Muscle of leg (tissue), 11 donors: Measurements from ENCODE around the gene ETF1. TPM values are rescaled to one million over a fixed set of nuclear protein-coding genes. Genes with fewer than 3 reads are reported as not detected.

Experiments used
- DNase-seq: peaks from one replicate; pipeline ENCODE4 v3.0.0; 2013
- H3K27ac ChIP-seq: one replicate; pipeline ENCODE4 v1.5.1; 2013; ENCODE audit warnings: mild to moderate bottlenecking, low read length, control low read depth
- H3K27me3 ChIP-seq: one replicate; pipeline ENCODE4 v1.6.1; 2013; ENCODE audit warnings: low read length; ENCODE audit not compliant: control insufficient read depth, insufficient read depth
- H3K36me3 ChIP-seq: one replicate; pipeline ENCODE4 v1.6.1; 2013; ENCODE audit warnings: low read length; ENCODE audit not compliant: control insufficient read depth, insufficient read depth
- H3K4me1 ChIP-seq: one replicate; pipeline ENCODE4 v1.6.1; 2013; ENCODE audit warnings: low read length; ENCODE audit not compliant: control insufficient read depth, insufficient read depth
- H3K4me3 ChIP-seq: one replicate; pipeline ENCODE4 v1.5.1; 2013; ENCODE audit warnings: low read length, control low read depth
- H3K9me3 ChIP-seq: replicated peaks from 2 replicates; pipeline ENCODE4 v1.6.1; 2013; ENCODE audit warnings: low read depth, low read length; ENCODE audit not compliant: control insufficient read depth
- WGBS: methylation state at CpG from one replicate; pipeline ENCODE4 v1.1.5; 2013; ENCODE audit warnings: missing lambda C conversion rate; ENCODE audit not compliant: insufficient coverage; 5-methylcytosine and 5-hydroxymethylcytosine counted together
- polyA plus RNA-seq, 8 donors: library from polyadenylated mRNA; unstranded; fragments of 120-200 nt; gene quantifications; one replicate each; pipeline versions ENCODE4 v1.2.1 to v1.2.3, GENCODE V29; 2013; ENCODE audit warnings: inconsistent platforms in 1 of 8, low replicate concordance in 1 of 8; ENCODE audit not compliant: insufficient read length in 8 of 8, insufficient read depth in 1 of 8
- total RNA-seq: library from RNA; stranded (reverse); fragments of 120-200 nt; gene quantifications from one replicate; pipeline ENCODE4 v1.2.4, GENCODE V29; 2013

The ETF1 gene
- total and polyA plus RNA-seq, 9 donors, result 36.1 to 55.7 (median 45.5) TPM

DNA sequence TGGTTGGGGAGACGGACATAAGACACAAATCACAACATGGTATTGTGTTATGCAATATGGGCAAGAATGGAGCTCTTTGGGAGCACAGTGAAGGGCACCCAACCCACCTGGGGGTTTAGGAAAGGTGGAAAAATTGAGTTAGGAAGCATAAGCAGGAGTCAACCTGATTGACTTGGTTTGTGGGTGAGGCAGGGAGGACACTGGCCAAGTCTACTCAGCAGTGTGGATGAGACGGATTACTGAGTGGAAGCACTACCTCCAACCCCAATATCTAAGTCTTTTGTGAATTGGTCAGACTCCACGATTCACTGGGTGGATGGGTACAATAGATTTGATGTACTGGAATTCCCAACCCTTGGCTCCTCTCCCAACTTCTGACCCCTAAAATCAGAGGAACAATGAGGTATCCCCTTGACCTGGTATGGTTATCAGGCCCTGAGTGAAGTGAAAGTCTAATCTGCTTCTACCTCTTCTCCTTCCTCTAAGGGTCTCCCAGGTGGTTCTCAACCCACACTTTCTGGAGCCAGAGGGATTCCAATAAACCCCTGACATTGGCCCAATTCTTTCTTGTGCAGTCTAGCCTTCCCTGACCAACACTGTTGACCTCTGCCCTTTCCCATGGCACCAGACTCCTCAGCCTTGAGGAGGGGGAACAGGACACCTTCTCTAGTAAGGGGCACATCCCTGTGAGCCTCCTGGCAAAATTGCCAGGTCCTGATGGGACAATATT is 72.5 kb downstream of the ETF1 start:
- Histone ChIP-seq H3K27me3 (peaks cover 17% of the 10 kb centered on the region), H3K4me1 (peaks cover 27% of the 10 kb centered on the region), H3K36me3 (peaks cover 21% of the 10 kb centered on the region), H3K4me3 (no peak overlapping the region), H3K9me3 (no peaks in the 10 kb centered on the region), H3K27ac (no peak overlapping the region)
- DNase-seq, result no peak
- WGBS, result 67% methylated on average over 1 of the region's 3 CpGs

DNA sequence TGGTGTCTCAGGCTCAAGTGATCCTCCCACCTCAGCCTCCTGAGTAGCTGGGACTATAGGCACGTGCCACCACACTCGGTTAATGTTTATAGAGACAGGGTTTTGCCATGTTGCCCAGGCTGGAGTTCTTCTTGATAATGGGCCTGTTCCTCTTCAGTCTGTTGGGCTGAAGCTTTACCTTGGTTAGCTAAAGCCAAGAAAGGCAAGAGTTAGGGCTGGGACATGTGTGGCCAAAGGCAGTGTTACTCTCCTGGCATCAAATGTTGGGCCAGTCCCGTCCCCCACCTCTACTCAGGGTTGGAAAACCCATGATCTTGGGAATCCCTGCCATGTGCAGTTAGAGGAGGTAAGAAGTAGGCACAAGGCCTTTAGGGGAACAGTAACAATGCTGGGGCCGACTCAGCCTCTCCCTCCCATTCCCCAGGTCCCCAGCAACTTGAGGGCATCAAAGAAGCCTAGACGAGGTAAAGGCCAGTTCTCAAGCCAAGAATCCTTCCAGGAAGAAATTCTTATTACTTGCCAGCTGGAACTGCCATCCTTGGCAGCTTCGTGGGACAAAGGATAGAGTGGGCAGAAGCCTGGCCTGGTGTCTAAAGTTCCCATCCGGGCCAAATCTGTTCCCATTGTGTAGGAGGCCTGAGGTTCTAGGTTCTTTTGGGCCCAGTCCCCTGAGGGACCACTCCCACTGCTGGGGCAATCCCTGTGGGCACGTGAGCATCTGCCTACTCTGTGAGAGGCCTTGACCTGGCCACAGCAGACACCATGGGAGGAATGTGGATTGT is 73.3 kb downstream of the ETF1 start:
- peak; percentile 98 for DNase-seq
- no peak overlapping the region for H3K4me3 ChIP-seq
- 75% methylated on average over 4 of the region's 8 CpGs for WGBS
- peaks cover 17% of the 10 kb centered on the region for H3K27me3 ChIP-seq
- H3K27ac ChIP-seq, result no peak overlapping the region
- H3K9me3 ChIP-seq, result no peaks in the 10 kb centered on the region
- peaks cover 21% of the 10 kb centered on the region for H3K36me3 ChIP-seq
- H3K4me1 ChIP-seq, result peaks cover 27% of the 10 kb centered on the region

DNA sequence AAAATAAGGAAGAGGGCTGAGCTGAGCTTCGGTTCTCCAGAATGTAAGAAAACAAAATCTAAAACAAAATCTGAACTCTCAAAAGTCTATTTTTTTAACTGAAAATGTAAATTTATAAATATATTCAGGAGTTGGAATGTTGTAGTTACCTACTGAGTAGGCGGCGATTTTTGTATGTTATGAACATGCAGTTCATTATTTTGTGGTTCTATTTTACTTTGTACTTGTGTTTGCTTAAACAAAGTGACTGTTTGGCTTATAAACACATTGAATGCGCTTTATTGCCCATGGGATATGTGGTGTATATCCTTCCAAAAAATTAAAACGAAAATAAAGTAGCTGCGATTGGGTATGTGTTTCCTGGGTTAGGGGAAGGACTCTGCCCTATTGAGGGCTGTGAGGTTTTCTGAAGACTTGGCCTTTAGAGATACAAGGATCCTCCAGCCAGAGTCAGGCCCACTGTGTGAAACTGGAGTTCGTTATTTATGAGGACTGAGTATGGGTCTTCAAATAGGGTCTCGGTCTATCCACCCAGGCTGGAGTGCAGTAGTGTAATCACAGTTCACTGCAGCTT is 74.0 kb downstream of the ETF1 start:
- H3K4me3 ChIP-seq, result no peak overlapping the region
- H3K27me3 ChIP-seq, result peaks cover 17% of the 10 kb centered on the region
- DNase-seq, result peak; percentile 94
- no peak overlapping the region for H3K27ac ChIP-seq
- peaks cover 30% of the 10 kb centered on the region for H3K4me1 ChIP-seq
- no peaks in the 10 kb centered on the region for H3K9me3 ChIP-seq
- no CpG with 5 or more reads among the region's 8 CpGs for WGBS
- H3K36me3 ChIP-seq, result peaks cover 21% of the 10 kb centered on the region

DNA sequence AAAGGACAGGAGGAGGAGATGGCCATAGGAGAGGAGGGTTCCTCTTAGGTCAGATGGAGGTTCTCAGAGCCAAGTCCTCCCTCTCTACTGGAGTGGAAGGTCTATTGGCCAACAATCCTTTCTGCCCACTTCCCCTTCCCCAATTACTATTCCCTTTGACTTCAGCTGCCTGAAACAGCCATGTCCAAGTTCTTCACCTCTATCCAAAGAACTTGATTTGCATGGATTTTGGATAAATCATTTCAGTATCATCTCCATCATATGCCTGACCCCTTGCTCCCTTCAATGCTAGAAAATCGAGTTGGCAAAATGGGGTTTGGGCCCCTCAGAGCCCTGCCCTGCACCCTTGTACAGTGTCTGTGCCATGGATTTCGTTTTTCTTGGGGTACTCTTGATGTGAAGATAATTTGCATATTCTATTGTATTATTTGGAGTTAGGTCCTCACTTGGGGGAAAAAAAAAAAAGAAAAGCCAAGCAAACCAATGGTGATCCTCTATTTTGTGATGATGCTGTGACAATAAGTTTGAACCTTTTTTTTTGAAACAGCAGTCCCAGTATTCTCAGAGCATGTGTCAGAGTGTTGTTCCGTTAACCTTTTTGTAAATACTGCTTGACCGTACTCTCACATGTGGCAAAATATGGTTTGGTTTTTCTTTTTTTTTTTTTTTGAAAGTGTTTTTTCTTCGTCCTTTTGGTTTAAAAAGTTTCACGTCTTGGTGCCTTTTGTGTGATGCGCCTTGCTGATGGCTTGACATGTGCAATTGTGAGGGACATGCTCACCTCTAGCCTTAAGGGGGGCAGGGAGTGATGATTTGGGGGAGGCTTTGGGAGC is 74.7 kb downstream of the ETF1 start:
- peaks cover 21% of the 10 kb centered on the region for H3K36me3 ChIP-seq
- 100% methylated on average over 1 of the region's 7 CpGs for WGBS

GRCh38 chr5:138467711-138468132 is 75.3 kb downstream of the ETF1 start:
- no peak overlapping the region for H3K27ac ChIP-seq
- 80% methylated on average over 10 of the region's 14 CpGs for WGBS
- H3K9me3 ChIP-seq, result no peaks in the 10 kb centered on the region
- H3K36me3 ChIP-seq, result peaks cover 21% of the 10 kb centered on the region
- no peak for DNase-seq
- H3K4me1 ChIP-seq, result peaks cover 40% of the 10 kb centered on the region
- peak overlapping the region; percentile 81 for H3K4me3 ChIP-seq
- peaks cover 17% of the 10 kb centered on the region for H3K27me3 ChIP-seq

More for the DNA sequence above, 74.7 kb downstream of the ETF1 start:
- peaks cover 17% of the 10 kb centered on the region for H3K27me3 ChIP-seq
- peak; percentile 73 for DNase-seq
- peaks cover 35% of the 10 kb centered on the region for H3K4me1 ChIP-seq
- no peaks in the 10 kb centered on the region for H3K9me3 ChIP-seq
- H3K4me3 ChIP-seq, result peak overlapping the region; percentile 81
- no peak overlapping the region for H3K27ac ChIP-seq

DNA sequence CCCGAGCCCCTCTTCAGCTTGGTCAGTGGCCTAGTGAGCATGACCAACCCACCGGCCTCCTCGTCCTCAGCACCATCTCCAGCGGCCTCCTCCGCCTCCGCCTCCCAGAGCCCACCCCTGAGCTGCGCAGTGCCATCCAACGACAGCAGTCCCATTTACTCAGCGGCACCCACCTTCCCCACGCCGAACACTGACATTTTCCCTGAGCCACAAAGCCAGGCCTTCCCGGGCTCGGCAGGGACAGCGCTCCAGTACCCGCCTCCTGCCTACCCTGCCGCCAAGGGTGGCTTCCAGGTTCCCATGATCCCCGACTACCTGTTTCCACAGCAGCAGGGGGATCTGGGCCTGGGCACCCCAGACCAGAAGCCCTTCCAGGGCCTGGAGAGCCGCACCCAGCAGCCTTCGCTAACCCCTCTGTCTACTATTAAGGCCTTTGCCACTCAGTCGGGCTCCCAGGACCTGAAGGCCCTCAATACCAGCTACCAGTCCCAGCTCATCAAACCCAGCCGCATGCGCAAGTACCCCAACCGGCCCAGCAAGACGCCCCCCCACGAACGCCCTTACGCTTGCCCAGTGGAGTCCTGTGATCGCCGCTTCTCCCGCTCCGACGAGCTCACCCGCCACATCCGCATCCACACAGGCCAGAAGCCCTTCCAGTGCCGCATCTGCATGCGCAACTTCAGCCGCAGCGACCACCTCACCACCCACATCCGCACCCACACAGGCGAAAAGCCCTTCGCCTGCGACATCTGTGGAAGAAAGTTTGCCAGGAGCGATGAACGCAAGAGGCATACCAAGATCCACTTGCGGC is 75.9 kb downstream of the ETF1 start:
- Histone ChIP-seq H3K27me3 (peaks cover 17% of the 10 kb centered on the region), H3K27ac (no peak overlapping the region), H3K9me3 (no peaks in the 10 kb centered on the region), H3K4me1 (peaks cover 40% of the 10 kb centered on the region), H3K36me3 (peaks cover 21% of the 10 kb centered on the region), H3K4me3 (peak overlapping the region; percentile 81)
- WGBS, result 71% methylated on average over 37 of the region's 45 CpGs
- DNase-seq, result no peak

GRCh38 chr5:138466125-138466899 is 76.7 kb downstream of the ETF1 start:
- no peaks in the 10 kb centered on the region for H3K9me3 ChIP-seq
- H3K27me3 ChIP-seq, result peaks cover 17% of the 10 kb centered on the region
- WGBS, result 6% methylated on average over 29 of the region's 39 CpGs
- H3K27ac ChIP-seq, result no peak overlapping the region
- peak overlapping the region; percentile 81 for H3K4me3 ChIP-seq
- peaks cover 21% of the 10 kb centered on the region for H3K36me3 ChIP-seq
- peak; percentile 36 for DNase-seq
- peaks cover 40% of the 10 kb centered on the region for H3K4me1 ChIP-seq

DNA sequence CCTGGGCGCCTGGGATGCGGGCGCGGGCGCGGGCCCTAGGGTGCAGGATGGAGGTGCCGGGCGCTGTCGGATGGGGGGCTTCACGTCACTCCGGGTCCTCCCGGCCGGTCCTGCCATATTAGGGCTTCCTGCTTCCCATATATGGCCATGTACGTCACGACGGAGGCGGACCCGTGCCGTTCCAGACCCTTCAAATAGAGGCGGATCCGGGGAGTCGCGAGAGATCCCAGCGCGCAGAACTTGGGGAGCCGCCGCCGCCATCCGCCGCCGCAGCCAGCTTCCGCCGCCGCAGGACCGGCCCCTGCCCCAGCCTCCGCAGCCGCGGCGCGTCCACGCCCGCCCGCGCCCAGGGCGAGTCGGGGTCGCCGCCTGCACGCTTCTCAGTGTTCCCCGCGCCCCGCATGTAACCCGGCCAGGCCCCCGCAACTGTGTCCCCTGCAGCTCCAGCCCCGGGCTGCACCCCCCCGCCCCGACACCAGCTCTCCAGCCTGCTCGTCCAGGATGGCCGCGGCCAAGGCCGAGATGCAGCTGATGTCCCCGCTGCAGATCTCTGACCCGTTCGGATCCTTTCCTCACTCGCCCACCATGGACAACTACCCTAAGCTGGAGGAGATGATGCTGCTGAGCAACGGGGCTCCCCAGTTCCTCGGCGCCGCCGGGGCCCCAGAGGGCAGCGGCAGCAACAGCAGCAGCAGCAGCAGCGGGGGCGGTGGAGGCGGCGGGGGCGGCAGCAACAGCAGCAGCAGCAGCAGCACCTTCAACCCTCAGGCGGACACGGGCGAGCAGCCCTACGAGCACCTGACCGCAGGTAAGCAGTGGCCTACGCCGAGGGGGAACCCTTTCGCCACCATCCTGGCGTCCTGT is 77.5 kb downstream of the ETF1 start, which contains the start of gene EGR1:
TSS of gene EGR1 (plus strand) at position 219 of the 864 bp plus-strand sequence. CDS start at position 502, 283 bp downstream.
- Histone ChIP-seq H3K9me3 (no peaks in the 10 kb centered on the region), H3K4me3 (peak within 1 kb of the TSS; percentile 81), H3K27ac (peak within 1 kb of the TSS; percentile 100), H3K4me1 (peaks cover 40% of the 10 kb centered on the region), H3K27me3 (peaks cover 17% of the 10 kb centered on the region), H3K36me3 (peaks cover 21% of the 10 kb centered on the region)
- DNase-seq, result peak; percentile 98
- WGBS, result under 1% methylated on average over 76 of the region's 85 CpGs
